AML-193 (cell line): ENCODE data around the gene GLG1.
"Not testable (repeated sequence)": the region's sequence is repeated elsewhere in the genome, so short reads cannot be mapped to it uniquely, and the experiment has no call there.

Experiments used
- DNase-seq, 2 experiments: peaks; one replicate each; lab custom pipeline; 2025; lab: John Stamatoyannopoulos, UW

The GLG1 gene

DNA sequence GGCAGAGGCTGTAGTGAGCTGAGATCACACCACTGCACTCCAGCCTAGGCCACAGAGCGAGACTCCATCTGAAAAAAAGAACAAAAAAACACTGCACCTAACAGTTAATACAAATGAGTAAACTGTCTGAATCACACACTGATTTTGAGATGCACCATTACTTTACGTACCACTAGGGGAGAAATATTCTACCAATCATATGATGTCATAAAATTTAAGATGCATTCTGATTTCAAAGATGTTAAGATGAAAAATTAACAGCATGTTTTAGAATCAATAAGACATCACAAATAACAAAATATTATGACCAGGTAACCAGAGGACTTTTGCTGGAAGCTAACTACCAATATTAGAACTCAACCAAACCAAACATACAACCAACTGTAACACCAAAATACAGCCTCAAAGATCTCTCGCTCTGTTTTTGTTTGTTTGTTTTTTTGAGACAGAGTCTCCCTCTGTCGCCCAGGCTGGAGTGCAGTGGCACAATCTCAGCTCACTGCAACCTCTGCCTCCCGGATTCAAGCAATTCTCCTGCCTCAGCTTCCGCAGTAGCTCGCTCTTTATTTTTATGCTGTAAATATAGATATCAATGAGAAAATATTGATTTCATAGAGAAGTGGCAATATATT is 31.6 kb downstream of the GLG1 start:
- DNase-seq: no peak

- no peak for DNase-seq
Measured at GRCh38 chr16:74574146-74574545, 32.8 kb downstream of the GLG1 start.

DNA sequence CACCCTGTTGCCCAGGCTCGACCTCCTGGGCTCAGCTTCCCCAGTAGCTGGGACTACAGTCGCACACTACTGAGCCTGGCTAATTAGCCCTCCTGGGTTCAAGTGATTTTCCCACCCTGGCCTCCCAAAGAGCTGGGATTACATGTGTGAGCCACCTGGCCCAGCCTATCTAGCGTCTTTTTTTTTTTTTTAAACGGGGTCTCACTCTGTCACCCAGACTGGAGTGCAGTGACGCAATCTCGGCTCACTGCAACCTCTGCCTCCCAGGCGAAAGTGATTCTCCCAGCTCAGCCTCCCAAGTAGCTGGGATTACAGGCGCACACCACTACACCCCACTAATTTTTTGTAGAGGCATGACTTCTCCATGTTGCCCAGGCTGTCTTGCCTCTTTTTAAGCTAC is 33.3 kb downstream of the GLG1 start:
- DNase-seq: no peak

DNA sequence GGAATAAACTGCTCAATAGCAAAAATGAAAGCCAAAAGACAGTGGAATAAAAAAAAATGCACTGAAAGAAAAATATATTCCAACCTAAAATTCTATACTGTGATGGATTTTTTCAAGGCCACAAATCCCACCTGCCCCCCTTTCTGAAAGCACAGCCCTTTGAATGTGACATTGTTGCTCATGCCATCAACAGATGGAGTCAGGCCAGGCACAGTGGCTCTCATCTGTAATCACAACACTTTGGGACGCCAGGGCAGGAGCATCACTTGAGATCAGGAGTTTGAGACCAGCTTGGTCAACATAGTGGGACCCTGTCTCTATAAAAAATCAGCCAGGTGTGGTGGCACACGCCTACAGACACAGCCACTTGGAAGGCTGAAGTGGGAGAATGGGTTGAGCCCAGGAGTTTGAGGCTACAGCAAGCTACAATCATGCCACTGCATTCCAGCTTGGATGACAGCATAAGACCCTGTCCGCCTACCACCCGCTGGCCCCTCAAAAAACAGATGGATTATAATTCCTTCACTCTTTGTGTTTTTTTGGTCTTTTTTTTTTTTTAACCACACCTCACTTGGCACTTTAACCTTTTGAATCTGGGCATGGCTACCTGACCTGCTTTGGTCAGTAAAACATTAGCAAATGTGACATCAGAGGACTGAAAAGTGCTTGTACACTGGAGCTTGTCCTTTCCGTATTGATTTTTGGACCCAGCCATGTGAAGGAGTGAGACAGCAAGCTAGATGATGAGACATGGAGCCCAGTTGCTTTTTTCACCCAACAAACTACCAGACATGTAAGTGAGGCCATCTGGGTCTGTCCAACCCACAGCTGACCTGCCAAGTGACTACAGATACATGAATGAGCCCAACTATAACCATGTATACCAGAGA is 36.3 kb downstream of the GLG1 start:
- no peak for DNase-seq

DNA sequence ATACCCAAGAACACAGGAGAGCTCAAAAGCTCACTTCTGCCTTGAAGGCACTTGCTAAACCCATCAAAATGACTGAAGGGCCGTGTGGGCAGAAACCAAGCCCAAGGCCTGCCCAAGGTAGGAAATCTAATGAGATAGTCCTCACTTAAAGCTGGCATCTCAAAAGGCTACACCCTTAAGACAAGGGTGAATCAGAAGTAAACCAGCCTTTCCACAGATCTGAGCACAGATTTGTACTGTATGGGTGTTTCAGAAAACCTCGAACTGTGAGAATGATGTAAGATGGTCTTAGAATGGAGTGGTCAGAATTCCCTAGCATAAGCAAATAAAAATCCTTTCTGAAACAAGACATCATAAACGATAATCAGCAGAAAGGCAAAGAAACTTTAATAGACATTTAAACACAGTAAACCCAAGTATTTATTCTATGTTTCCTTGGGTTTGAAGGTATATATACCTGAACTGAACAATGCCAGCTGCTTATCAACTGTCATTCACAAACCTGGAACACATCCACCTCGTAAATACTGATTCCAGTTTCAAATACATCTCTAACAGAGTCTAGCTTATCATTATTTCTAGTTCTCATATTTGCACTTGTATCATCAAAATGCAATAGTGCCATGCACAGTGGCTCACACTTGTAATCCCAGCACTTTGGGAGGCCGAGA is 37.8 kb downstream of the GLG1 start:
- no peak for DNase-seq

DNA sequence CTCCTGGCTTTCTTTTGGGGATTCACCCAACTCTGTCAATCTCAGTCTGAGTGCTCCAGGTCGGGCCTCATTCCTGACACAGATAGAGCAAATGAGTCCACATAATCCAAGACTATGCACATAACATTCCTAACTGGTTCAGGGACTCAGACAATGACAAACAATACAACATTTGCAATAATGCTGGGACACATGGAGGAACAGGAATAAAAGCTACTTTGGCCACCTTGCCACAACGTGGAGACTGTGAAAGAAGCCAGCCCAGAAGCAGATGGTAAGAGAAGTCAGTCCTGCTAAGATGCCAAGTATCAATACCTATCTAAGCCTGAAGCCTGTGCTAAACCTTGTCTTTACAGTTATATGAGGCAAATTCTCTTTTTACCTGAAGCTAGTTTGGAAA is 39.0 kb downstream of the GLG1 start:
- no peak for DNase-seq

DNA sequence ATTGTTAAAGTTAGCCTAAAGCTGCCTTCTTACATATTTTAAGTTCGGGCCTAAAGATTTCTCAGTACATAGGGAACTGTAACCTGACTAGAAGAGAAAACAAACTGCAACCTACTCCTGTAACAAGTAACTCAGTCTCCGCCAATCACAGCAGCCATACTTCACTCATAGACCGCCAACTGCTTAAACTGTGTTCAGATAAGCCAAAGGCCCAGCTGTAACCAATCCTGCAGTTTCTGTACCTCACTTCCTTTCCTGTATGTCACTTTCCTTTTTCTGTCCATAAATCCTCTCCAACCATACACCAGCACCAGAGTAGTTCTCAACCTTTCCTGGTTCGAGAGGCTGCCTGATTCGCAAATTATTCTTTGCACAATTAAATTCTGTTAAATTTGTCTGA is 41.5 kb downstream of the GLG1 start:
- DNase-seq: no peak

DNA sequence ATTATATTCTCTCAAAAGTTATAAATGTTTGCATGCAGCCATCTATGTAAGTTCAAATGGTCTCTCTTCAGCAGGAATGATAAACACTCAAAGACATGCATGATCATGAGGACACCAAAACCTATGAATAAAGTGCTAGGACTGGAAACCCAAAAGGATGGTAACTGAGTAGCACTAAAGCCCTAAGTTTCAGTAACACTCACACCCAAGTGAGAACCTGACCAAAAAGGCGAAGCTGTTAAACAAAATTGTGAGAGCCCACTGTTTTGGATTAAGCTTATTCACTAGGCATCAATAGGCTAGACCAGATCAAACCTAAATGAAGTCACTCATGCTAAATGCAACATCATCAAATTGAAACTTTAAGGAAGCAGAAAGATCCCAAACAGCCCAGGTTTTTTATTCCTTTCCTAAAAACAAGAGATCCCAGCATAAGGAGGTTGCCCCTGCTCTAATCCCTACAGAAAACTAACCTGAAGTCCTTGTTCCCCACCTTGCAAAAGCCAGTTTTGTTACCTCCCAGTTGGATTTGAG is 42.4 kb downstream of the GLG1 start:
- DNase-seq: no peak

DNA sequence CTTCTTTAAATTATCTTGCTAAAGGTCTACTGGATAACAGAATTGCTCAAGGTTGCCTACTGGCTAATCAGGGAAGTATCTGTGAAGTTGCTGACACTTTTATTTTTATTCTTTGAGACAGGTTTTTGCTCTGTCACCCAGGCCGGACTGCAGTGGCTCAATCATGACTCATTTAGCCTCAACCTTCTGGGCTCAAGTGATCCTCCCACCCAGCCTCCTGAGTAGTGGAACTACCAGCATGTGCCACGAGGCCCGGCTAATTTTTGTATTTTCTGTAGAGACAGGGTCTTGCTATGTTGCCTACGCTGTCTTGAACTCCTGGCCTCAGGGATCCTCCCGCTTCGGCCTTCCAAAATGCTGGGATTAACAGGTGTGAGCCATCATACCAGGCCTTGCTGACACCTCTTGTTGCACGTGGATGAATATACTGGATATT is 43.1 kb downstream of the GLG1 start:
- DNase-seq: peak; percentile 85 to 87

- DNase-seq: no peak
Measured at GRCh38 chr16:74562117-74562516, 44.8 kb downstream of the GLG1 start.

- DNase-seq: no peak
Measured at GRCh38 chr16:74561626-74562025, 45.3 kb downstream of the GLG1 start.

DNA sequence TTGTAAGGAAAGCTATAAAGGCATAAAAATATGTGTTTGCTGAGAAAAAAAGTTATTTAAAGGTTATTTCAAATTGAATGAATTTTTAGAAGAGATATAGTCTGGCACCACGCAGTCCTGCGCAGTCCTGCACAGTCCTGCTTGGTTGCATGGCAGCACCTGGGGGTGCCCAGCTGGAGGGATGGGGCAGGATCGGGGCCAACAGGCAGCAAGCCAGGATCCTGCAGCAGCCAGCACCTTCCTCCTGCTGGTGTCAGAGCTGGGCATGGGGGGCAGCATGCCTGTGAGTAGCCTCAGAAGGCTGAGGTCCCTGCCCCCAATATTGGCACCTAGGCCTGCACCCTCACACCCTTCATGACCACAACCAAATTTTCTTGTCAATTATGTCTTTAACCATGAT is 46.0 kb downstream of the GLG1 start:
- no peak for DNase-seq

GRCh38 chr16:74558873-74559272 is 48.0 kb downstream of the GLG1 start:
- no peak for DNase-seq

DNA sequence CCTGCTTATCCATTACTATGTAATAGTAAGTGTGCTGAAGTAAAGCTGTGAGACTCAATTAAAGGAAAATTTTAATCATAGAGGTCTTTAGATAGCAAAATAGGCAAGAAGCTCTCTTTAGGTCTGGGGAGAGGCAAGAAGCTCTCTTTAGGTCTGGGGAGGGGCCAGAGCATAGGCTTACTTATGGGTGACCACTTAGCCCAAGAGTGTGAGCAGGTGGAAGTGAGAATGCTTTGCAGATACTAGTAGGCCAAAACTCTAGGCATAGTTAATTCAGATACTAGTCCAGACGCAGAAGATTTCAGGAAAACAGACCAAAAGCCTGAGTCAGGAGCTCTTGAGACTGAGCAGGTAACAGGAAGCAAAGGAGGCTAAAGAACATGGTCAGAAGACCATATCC is 49.6 kb downstream of the GLG1 start:
- DNase-seq: no peak

DNA sequence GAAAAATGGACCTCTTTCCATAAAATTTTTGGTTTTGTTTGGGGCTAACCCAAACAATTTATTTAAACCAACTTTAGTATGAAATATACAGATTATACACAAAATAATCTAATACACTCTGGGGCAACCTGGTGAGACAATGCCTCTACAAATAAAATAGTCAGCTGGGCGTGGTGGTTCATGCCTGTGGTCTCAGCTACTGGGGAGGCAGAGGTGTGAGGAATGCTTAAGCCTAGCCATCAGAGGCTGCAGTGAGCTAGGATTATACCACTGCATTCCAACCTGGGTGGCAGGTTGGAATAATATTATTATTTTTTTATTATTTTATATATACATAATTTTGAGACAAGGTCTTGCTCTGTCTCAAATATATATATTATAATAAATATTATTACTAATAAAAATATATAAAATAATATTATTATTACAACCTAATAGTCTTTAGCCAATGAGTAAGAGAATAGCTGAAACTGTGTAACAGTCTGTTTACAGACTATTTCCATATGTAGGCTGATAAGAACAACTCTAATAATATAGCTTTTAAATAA is 50.5 kb downstream of the GLG1 start:
- no peak for DNase-seq

DNA sequence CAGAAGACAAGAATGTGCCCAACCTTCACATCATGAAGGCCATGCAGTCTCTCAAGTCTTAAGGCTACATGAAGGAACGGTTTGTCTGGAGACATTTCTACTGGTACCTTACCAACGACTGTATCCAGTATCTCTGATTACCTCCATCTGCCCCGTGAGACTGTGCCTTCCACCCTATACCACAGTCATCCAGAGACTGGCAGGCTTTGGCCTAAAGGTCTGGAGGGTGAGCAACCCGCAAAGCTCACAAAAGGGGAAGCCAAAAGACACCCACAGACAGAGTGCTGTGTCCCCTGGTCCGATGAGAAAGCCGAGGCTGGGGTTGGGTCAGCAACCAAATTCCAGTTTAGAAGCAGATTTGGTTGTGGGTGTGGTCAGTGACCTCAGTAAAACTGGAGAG is 54.6 kb downstream of the GLG1 start:
- not testable (repeated sequence) for DNase-seq

- not testable (repeated sequence) for DNase-seq
Measured at GRCh38 chr16:74550227-74551019, 56.5 kb downstream of the GLG1 start.

GRCh38 chr16:74546112-74546511 is 60.8 kb downstream of the GLG1 start:
- not testable (repeated sequence) for DNase-seq

DNA sequence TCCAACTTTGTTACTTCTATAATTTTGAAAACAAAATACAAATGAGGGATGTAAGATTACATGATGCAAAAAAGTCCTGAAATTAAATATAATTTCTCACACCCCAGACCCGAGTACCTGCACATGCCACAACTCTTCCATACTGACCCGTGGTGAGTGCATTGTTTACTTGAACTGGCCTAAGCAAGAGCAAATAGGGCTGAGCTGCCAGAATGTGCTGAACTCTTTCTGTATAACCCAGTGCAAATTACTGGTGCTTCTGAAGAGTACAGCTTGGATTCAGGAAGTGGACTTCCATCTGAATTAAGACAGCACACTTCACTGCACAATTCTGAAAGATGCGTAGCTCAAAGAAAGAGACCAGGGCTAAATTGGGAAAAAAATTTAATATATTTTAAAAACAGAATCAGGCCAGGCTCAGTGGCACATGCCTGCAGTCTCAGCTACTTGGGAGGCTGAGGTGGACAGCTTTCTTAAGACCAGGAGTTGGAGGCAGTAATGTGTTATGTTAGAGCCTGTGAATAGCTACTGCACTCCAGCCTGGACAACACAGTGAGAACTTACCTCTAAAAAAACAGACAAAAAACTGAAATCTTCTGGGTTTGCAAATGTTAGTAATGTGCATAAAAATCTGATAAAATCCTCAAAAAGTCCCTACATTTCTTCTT is 63.9 kb downstream of the GLG1 start:
- not testable (repeated sequence) for DNase-seq

DNA sequence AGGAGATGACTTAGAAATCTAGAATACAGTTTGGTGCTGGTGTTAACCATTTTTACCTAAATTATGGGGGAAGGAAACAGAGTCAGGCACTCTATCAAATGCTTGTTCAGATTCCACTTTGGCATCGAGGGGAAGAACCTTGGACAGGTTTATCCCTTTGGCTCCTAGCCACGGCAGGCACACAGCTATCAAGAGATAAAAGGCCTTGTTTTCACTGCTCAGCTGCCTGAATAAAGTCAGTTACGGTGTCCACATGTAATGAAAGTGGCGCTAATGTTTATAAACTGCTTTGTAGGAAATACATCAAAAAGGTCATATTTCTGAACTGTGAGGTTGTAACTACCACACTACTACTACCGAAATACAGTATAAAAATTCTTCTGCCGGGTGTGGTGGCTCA is 66.3 kb downstream of the GLG1 start:
- not testable (repeated sequence) for DNase-seq

DNA sequence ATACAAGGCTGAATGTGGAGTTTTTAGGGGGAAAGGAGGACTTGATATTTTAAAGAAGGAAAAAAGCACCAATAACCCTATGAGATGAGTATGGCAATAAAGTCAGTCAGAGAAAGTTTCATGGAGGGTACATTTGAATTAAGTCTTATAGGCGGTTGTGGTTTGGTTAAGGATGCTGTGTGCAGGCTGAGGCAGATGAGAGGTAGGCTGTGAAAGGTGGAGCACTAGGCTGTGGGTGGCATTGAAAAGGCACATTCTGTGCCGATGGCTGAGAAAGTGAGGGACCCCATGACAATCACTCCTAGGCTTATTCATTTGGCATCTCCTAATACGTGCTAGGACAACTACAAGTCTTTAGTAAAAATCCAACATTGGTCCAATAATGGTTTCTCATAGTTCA is 68.1 kb downstream of the GLG1 start:
- not testable (repeated sequence) for DNase-seq
